Measurements from ENCODE around the gene TBCC. TPM values are rescaled to one million over a fixed set of nuclear protein-coding genes. Genes with fewer than 3 reads are reported as not detected.
A peak's percentile ranks its signal among the peaks of the same experiment; 100 is the strongest.

Gene TBCC
- 52.0 and 61.2 TPM in 2 replicates for total RNA-seq (2014; rRNA removed; shearing (Covaris generic); ENCODE audit: low replicate concordance)

DNA sequence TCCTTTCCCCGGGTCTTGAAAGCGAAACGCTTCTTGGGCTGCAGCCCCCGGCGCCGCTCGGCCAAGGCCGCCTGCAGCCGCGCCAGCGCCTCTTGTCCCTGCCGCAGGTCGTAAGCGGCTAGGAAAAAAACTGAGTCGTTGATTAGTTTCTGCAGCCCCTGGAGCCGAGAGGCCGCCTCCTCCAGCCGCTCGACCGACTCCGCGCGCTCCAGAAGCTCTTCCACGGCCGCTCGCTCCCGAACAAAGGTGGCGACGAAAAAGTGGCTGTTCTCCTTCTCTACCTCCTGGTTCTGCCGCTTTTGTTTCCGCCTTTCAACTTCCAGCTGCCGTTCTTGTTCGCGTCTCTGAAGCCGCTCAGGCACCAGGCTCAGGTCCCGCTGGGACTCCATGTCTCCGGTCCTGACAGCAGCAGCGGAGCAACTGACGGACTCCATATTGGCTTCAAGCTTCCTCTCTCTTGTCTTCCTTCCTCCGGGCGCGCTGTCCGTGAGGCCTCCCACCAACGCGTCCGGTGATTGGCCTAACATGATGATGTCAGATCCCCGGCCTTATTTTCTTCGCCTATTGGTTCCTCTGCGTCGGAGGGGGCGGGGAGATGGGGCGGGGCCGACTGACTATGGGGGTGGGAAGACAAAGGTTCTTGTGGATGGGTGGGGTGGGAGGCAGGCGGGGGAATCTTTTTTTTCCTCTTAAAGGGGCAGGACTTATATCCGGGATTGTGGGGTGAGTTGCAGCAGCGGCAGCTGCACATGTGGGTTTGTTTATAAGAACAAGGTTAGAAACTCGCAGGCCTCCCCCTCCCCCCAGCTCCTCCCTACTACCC lies at the start of gene TBCC:
TBCC (minus strand) TSS at position 464 of the 823 bp plus-strand sequence; CDS start at position 434, 30 bp downstream.
- peak; percentile 94 for DNase-seq (ENCODE audit: low read depth)
- in situ Hi-C loops (cut with HindIII; ENCODE audit: low pct_unique_long_range_greater_than_20kb, low sequenced_read_pairs), result no loop called here

GRCh38 chr6:42795651-42796050 lies 49.7 kb upstream of the TBCC start:
- in situ Hi-C loops (cut with HindIII; ENCODE audit: low pct_unique_long_range_greater_than_20kb, low sequenced_read_pairs), result no loop called here
- no peak for DNase-seq (ENCODE audit: low read depth)

GRCh38 chr6:42791706-42792320 lies 45.9 kb upstream of the TBCC start:
- no peak for DNase-seq (ENCODE audit: low read depth)
- in situ Hi-C loops (cut with HindIII; ENCODE audit: low pct_unique_long_range_greater_than_20kb, low sequenced_read_pairs), result no loop called here

- in situ Hi-C loops (cut with HindIII; ENCODE audit: low pct_unique_long_range_greater_than_20kb, low sequenced_read_pairs), result no loop called here
- no peak for DNase-seq (ENCODE audit: low read depth)
These were observed 44.8 kb upstream of the TBCC start for GRCh38 chr6:42790549-42791181.

GRCh38 chr6:42788671-42789070 lies 42.8 kb upstream of the TBCC start:
- DNase-seq (ENCODE audit: low read depth), result no peak
- in situ Hi-C loops (cut with HindIII; ENCODE audit: low pct_unique_long_range_greater_than_20kb, low sequenced_read_pairs), result no loop called here

- in situ Hi-C loops (cut with HindIII; ENCODE audit: low pct_unique_long_range_greater_than_20kb, low sequenced_read_pairs), result no loop called here
- no peak for DNase-seq (ENCODE audit: low read depth)
These were observed 41.2 kb upstream of the TBCC start for GRCh38 chr6:42787063-42787472.

GRCh38 chr6:42786525-42786985 lies 40.7 kb upstream of the TBCC start:
- in situ Hi-C loops (cut with HindIII; ENCODE audit: low pct_unique_long_range_greater_than_20kb, low sequenced_read_pairs), result no loop called here
- DNase-seq (ENCODE audit: low read depth), result no peak

GRCh38 chr6:42784717-42785498 lies 39.0 kb upstream of the TBCC start:
- in situ Hi-C loops (cut with HindIII; ENCODE audit: low pct_unique_long_range_greater_than_20kb, low sequenced_read_pairs), result no loop called here
- no peak for DNase-seq (ENCODE audit: low read depth)

GRCh38 chr6:42783876-42784642 lies 38.2 kb upstream of the TBCC start:
- in situ Hi-C loops (cut with HindIII; ENCODE audit: low pct_unique_long_range_greater_than_20kb, low sequenced_read_pairs), result no loop called here
- DNase-seq (ENCODE audit: low read depth), result no peak

GRCh38 chr6:42783177-42783875 lies 37.4 kb upstream of the TBCC start:
- in situ Hi-C loops (cut with HindIII; ENCODE audit: low pct_unique_long_range_greater_than_20kb, low sequenced_read_pairs), result no loop called here
- DNase-seq (ENCODE audit: low read depth), result peak; percentile 67

DNA sequence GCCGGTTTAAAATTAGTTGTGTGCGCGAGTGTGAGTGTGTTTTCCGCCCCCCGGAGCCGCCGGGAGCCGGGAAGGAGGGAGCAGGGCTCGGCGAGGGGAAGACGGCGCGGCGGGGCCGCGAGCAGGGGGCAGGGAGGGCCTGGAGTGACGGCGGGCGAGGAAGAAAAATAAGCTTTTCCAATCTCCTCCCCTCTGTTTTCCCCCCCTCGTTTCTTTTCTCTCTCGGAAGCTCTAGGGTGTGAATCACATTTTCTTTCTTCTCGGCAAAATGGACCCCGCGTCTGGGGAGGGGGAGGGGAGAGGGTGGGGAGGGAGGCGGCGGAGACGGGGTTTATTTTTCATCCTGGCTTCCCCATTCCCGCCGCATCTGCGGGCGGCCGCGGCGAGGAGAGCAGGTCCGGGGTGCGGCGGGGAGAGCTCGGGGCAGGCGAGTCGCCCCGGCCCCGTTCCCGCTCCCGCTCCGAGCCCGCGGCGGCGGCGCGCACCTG lies 36.8 kb upstream of the TBCC start:
- DNase-seq (ENCODE audit: low read depth), result peak; percentile 94
- in situ Hi-C loops (cut with HindIII; ENCODE audit: low pct_unique_long_range_greater_than_20kb, low sequenced_read_pairs), result no loop called here

DNA sequence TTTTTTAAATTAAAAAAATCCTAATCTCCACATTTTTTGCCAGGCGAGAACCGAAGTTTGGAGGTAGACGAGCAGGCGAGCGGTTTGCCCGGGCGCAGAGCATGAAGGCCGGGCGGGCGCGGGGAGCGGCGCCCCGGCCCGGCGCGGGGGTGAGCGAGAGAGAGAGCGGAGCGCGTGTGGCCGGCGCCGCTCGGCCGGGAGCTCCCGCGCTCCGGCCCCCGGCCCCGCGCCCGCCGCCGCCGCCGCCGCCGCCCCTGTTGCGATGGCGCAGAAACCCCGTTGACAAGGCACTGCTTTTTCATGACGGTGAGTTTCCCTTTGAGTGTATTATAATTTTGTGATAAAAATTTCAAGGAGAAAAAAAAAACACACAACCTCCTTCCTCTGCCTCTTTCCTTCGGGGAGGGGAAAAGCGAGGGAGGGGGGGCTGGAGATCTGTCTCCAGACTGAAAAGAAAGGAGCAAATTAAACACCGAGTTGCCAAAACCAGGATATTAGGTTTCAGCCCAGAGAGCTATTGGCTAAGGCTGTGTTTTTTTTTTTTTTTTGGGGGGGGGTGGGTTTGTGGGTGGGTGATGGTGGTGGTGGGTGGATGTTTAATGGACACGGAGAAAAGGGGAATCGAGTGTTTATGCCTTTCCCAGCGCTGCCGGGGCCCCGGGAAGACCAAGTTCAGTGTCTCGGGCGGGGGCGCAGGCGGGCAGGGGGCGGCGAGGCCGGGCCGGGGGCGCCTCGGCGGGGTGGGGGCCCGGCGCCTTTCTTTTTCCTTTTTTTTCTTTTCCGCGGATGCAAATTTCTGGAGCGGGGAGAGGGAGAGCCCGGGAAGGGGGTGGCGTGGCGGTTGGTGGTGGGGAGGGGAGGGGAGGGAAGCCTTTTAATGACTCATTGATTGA lies 36.1 kb upstream of the TBCC start, which contains the start of gene BICRAL:
BICRAL (plus strand) TSS at position 257 of the 893 bp plus-strand sequence. CDS start 39,971 bp downstream, outside the sequence.
- peak; percentile 91 for DNase-seq (ENCODE audit: low read depth)
- in situ Hi-C loops (cut with HindIII; ENCODE audit: low pct_unique_long_range_greater_than_20kb, low sequenced_read_pairs), result no loop called here

- DNase-seq (ENCODE audit: low read depth), result peak; percentile 57
- in situ Hi-C loops (cut with HindIII; ENCODE audit: low pct_unique_long_range_greater_than_20kb, low sequenced_read_pairs), result no loop called here
These were observed 35.6 kb upstream of the TBCC start for GRCh38 chr6:42781546-42781795.

DNA sequence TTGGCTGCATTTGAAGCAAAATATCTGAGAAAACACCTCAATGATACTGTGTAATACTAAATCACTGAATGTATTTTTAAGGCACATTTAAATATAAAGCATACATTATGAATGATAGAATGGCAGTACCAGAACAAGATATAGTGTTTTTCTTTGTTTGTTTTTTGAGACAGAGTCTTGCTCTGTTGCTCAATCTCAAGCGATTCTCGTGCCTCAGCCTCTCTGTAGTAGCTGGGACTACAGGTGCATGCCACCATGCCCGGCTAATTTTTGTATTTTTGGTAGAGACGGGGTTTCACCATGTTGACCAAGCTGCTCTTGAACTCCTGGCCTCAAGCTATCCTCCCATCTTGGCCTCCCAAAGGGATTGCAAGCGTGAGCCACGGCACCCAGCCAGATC lies 33.6 kb upstream of the TBCC start:
- in situ Hi-C loops (cut with HindIII; ENCODE audit: low pct_unique_long_range_greater_than_20kb, low sequenced_read_pairs), result no loop called here
- DNase-seq (ENCODE audit: low read depth), result no peak

DNA sequence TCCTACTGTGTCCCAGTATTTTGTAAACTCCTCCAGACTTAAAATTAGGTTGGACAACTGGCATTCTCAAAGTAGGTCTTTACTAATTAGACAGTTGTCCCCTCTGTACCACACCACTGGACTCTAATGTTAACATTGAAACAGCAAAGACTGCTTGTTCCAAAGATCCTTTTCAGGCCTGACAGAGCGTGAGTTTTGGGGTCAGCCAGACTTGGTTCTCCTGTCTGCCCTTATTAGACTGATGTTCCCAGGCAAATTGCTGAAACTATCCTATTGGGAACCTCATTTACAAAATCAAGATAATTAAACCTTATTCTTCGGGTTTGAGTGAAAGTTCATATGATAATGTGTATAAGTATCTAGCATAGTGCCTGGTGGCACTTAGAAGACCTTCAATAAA lies 32.2 kb upstream of the TBCC start:
- in situ Hi-C loops (cut with HindIII; ENCODE audit: low pct_unique_long_range_greater_than_20kb, low sequenced_read_pairs), result no loop called here
- DNase-seq (ENCODE audit: low read depth), result no peak

GRCh38 chr6:42777126-42777822 lies 31.4 kb upstream of the TBCC start:
- DNase-seq (ENCODE audit: low read depth), result peak; percentile 85
- in situ Hi-C loops (cut with HindIII; ENCODE audit: low pct_unique_long_range_greater_than_20kb, low sequenced_read_pairs), result no loop called here
